Measurements from ENCODE around the gene GIN1. TPM values are rescaled to one million over a fixed set of nuclear protein-coding genes. Genes with fewer than 3 reads are reported as not detected.

GIN1 gene
- total and polyA plus RNA-seq, 9 of the 15 experiments (the other 6 are each of a cell fraction or from before 2014, with no cell fraction given): 2.4 to 9.8 (median 7.8) TPM

DNA sequence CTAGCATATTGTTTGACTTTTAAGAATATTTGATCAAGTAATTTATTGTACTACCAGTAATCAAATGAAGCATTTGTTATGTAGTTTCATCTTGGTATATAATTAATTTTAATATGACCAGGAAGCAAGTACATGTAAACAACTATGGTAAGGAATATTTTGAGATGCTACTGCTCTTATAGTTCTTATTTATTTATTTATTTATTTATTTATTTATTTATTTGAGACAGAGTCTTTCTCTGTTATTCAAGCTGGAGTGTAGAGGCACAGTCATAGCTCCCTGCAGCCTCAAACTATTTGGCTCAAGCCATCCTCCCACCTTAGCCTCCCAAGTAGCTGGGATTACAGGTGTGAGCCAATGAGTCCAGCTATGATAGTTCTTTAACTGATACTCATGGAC, 8.3 kb upstream of the GIN1 start:
- POLR2A ChIA-PET: interaction anchor here (0.6 to 2.5 kb wide), 3 partner anchors 8 to 271 kb away, joined by 3 to 13 read pairs (median 3); partner anchors contain the start of genes GIN1 and PPIP5K2
- Histone ChIP-seq H3K9ac (ENCODE audit: insufficient read depth in 1 of 2, low read depth in 2 of 2, low read length in 2 of 2) (no peak overlapping the region), H3K9me3 (replicated peaks; ENCODE audit: control insufficient read depth, insufficient read depth, low read depth, low read length) (no peaks in the 10 kb centered on the region), H3K4me2 (ENCODE audit: insufficient read depth, low read length) (no peak overlapping the region), H3K9me1 (ENCODE audit: control insufficient read depth, insufficient read depth, low read length) (no peaks in the 10 kb centered on the region), H3K36me3 (ENCODE audit: control insufficient read depth, insufficient read depth, low read length) (peaks cover 45% of the 10 kb centered on the region), H3K4me3 (no peak overlapping the region), H3K27ac (ENCODE audit: extremely low read depth, low read depth, low read length) (no peak overlapping the region), H3K79me2 (ENCODE audit: control insufficient read depth, insufficient read depth, low read length) (peaks cover 73% of the 10 kb centered on the region), H4K20me1 (replicated peaks; ENCODE audit: control insufficient read depth, insufficient read depth, low read length) (no peaks in the 10 kb centered on the region), H2AFZ (ENCODE audit: low read depth, low read length) (no peak overlapping the region), H3K27me3 (ENCODE audit: control insufficient read depth in 2 of 2, insufficient read depth in 2 of 2, low read length in 2 of 2) (no peaks in the 10 kb centered on the region), H3K4me1 (replicated peaks in 1 of 2; ENCODE audit: control insufficient read depth in 2 of 2, insufficient read depth in 2 of 2, low read length in 2 of 2) (peaks cover 0 to 6% of the 10 kb centered on the region in 2 experiments; a peak in 2 of 5 replicates)
- DNase-seq (ENCODE audit: extremely low read depth in 1 of 4, low spot score in 3 of 4) (no peak), ATAC-seq (no peak), FAIRE-seq (no peak)
- CTCF ChIA-PET (ENCODE audit: low intra/inter-chr PET ratio): no interaction called here
- intact Hi-C loops (cut with micrococcal nuclease): loop anchor here (10.0 kb wide), 1 partner anchor 957 kb away; no protein-coding TSS in a partner anchor
- in situ Hi-C loops (cut with MboI): no loop called here
- no TSS peak for BruUV-seq (replicated peaks)
- TF ChIP-seq TEAD2 (tag; IDR thresholded peaks at IDR 0.05): no peak
- TF ChIP-seq MCM2 (IDR thresholded peaks at IDR 0.05; ENCODE audit: low read depth): no peak
- TF ChIP-seq L3MBTL2 (IDR thresholded peaks at IDR 0.05): no peak
- no peak for TF ChIP-seq HDAC2 (IDR thresholded peaks at IDR 0.05)
- no peak for TF ChIP-seq ETV1 (tag; conservative IDR thresholded peaks at IDR 0.05; ENCODE audit: low read depth)
- no peak for TF ChIP-seq ZNF354B (CRISPR knock-in tag; IDR thresholded peaks at IDR 0.05)
- no peak for TF ChIP-seq FOXJ3 (CRISPR knock-in tag; IDR thresholded peaks at IDR 0.05)
- no peak for TF ChIP-seq THRAP3 (IDR thresholded peaks at IDR 0.05; ENCODE audit: borderline replicate concordance)
- no peak for TF ChIP-seq ATF4 (CRISPR knock-in tag; IDR thresholded peaks at IDR 0.05)
- no peak for TF ChIP-seq ZBTB33 (CRISPR knock-in tag; IDR thresholded peaks at IDR 0.05)
- TF ChIP-seq, protein P1, sequence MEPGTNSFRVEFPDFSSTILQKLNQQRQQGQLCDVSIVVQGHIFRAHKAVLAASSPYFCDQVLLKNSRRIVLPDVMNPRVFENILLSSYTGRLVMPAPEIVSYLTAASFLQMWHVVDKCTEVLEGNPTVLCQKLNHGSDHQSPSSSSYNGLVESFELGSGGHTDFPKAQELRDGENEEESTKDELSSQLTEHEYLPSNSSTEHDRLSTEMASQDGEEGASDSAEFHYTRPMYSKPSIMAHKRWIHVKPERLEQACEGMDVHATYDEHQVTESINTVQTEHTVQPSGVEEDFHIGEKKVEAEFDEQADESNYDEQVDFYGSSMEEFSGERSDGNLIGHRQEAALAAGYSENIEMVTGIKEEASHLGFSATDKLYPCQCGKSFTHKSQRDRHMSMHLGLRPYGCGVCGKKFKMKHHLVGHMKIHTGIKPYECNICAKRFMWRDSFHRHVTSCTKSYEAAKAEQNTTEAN (CRISPR knock-in tag; IDR thresholded peaks at IDR 0.05): no peak
- no peak for TF ChIP-seq DPF2 (IDR thresholded peaks at IDR 0.05)
- no peak for TF ChIP-seq CREB3L1 (IDR thresholded peaks at IDR 0.05; ENCODE audit: borderline replicate concordance, low read depth)
- TF ChIP-seq, protein P2, sequence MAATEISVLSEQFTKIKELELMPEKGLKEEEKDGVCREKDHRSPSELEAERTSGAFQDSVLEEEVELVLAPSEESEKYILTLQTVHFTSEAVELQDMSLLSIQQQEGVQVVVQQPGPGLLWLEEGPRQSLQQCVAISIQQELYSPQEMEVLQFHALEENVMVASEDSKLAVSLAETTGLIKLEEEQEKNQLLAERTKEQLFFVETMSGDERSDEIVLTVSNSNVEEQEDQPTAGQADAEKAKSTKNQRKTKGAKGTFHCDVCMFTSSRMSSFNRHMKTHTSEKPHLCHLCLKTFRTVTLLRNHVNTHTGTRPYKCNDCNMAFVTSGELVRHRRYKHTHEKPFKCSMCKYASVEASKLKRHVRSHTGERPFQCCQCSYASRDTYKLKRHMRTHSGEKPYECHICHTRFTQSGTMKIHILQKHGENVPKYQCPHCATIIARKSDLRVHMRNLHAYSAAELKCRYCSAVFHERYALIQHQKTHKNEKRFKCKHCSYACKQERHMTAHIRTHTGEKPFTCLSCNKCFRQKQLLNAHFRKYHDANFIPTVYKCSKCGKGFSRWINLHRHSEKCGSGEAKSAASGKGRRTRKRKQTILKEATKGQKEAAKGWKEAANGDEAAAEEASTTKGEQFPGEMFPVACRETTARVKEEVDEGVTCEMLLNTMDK (IDR thresholded peaks at IDR 0.05; ENCODE audit: borderline replicate concordance, insufficient read depth, low read depth, low read length, poor library complexity, severe bottlenecking): no peak
- no peak for TF ChIP-seq PHB2 (IDR thresholded peaks at IDR 0.05; ENCODE audit: low read depth)
- no peak for TF ChIP-seq NFE2 (IDR thresholded peaks at IDR 0.05; ENCODE audit: low read depth)
